ENCODE results near the gene C1orf141. TPM values are rescaled to one million over a fixed set of nuclear protein-coding genes. Genes with fewer than 3 reads are reported as not detected.

C1orf141 gene
- total RNA-seq, 1 experiment from 2014 or later, result not detected

Other genes with a start within 250 kb of the C1orf141 start
- gene DNAI4, start 210.1 kb downstream of the C1orf141 start, total RNA-seq (2014; rRNA removed; shearing (Covaris generic)), result 0.31 and 0.89 TPM in 2 replicates
- 17.6 and 25.4 TPM in 2 replicates for gene MIER1, start 210.0 kb downstream of the C1orf141 start, total RNA-seq (2014; rRNA removed; shearing (Covaris generic))
- gene SLC35D1, start 80.8 kb downstream of the C1orf141 start, total RNA-seq (2014; rRNA removed; shearing (Covaris generic)), result 17.5 and 18.1 TPM in 2 replicates
- not detected in 2 replicates for gene IL23R, start 31.5 kb upstream of the C1orf141 start, total RNA-seq (2014; rRNA removed; shearing (Covaris generic))
- not detected in 2 replicates for gene IL12RB2, start 172.9 kb upstream of the C1orf141 start, total RNA-seq (2014; rRNA removed; shearing (Covaris generic))

Data from H4 (cell line).